GM10847 (cell line): ENCODE data around the gene TOR1AIP1.

ENCODE experiments used
- POLR2A ChIP-seq: IDR thresholded peaks from 2 replicates; pipeline ENCODE4 v1.6.1; 2011; ENCODE audit not compliant: insufficient read length; ENCODE audit errors: extremely low read depth

The TOR1AIP1 gene

DNA sequence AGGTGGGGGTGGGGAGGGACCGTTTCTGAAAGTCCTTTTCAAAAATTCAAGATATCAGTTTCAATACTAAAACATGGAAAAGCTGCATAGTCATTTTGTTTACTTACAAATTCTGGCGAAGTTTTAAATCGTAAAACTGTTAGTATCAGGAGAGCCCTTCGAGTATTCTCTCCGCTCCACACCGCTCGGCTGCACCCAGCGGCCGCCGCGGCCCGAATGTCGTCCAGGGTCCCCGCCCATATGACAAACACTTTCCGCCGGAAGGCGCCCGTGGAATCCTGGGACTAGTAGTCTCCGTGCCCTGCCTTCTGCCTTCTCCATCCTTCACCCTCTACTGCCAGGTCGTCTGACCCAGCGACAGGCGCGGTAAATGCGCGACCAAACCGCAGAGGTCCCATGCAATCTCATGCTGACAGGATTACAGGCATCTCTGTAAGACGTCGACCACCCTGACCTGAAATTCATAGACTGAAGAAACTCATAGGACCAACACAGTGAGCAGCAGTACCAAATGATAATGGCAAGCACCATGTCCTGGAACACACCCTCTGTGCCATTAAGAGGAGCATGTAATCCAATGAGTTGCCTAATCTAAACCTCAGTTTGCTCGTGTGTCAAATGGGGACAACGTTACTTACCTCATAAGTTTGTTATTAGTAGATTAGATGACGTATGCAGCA, 4.4 kb upstream of the TOR1AIP1 start, which contains the start of gene TOR1AIP2:
Gene TOR1AIP2, minus strand, starts transcription at position 218 of the 680 bp plus-strand sequence. CDS start 25,138 bp downstream, outside the sequence.
- peak; percentile 95 for TF ChIP-seq POLR2A

GRCh38 chr1:179879797-179880196, 2.3 kb upstream of the TOR1AIP1 start:
- no peak for TF ChIP-seq POLR2A

- no peak for TF ChIP-seq POLR2A
Measured at GRCh38 chr1:179881642-179882252, 338 bp upstream of the TOR1AIP1 start.

DNA sequence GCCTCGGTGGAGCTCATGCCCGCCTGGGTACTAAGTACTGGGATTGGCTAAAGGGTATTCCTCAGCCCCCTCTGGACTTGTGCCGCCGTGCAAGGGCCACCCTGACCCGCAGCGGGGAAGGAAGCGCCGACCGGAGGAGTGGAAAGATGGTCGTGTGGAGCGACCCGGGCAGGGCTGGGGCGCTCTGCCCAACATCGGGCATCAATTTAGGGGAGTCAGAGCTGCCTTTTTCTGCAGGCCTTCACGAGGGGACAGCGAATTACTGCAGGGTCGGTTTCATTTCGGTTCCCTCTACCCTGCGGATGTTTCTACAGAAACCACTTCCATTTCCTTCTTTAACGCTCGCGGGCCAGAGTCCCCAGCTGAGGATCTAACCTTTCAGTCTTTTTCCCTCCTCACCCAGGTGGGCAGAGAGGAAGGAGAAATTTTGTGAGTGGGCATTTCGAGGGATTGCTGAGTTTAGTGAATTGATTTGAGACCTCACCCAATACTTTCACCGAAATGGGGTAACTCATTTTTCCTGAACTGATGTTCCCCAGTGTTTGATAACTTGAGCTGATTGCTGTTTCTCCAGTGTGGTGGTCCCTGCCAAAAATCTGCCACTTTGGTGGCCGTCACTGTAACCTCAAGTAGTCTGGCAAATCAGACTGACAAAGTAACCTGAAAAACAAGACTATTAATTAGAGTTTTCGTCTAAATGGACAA, 1.1 kb downstream of the TOR1AIP1 start:
- no peak for TF ChIP-seq POLR2A

- no peak for TF ChIP-seq POLR2A
Measured at GRCh38 chr1:179883745-179884138, 1.7 kb downstream of the TOR1AIP1 start.

GRCh38 chr1:179888071-179888470, 6.0 kb downstream of the TOR1AIP1 start:
- TF ChIP-seq POLR2A: no peak

GRCh38 chr1:179889589-179889988, 7.5 kb downstream of the TOR1AIP1 start:
- TF ChIP-seq POLR2A: no peak

DNA sequence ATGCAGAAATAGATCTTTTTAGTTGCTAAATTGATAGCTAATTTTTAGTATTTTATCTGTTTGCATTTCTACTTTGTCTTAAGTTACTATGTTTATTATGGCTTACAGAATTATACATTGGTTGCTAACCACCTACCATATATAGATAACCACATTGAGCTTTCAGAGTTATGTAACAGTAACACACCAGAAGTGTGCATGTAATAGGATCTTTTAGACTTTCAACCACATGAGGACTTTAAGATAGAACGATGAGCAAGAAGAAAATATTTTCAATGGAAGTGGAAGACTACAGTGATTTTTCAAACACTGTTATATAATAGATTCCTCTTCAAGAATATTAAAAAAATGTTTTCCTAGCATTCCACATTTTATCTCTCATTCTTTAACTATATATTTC, 28.8 kb downstream of the TOR1AIP1 start:
- TF ChIP-seq POLR2A: no peak

DNA sequence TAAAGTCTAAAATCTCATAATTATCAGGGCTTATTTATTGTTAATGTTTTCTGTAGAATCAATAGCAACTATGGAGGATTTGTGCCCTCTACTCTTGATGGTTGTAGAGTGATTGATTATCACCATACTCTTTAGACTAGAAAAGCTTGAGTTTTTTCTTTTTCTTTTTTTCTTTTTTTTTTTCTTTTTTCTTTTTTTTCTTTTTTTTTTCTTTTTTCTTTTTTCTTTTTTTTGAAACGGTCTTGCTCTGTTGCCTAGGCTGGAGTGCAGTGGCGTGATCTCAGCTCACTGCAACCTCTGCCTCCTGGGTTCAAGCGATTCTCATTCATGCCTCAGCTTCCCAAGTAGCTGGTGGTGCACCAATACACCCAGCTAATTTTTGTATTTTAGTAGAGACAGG, 29.7 kb downstream of the TOR1AIP1 start:
- no peak for TF ChIP-seq POLR2A

DNA sequence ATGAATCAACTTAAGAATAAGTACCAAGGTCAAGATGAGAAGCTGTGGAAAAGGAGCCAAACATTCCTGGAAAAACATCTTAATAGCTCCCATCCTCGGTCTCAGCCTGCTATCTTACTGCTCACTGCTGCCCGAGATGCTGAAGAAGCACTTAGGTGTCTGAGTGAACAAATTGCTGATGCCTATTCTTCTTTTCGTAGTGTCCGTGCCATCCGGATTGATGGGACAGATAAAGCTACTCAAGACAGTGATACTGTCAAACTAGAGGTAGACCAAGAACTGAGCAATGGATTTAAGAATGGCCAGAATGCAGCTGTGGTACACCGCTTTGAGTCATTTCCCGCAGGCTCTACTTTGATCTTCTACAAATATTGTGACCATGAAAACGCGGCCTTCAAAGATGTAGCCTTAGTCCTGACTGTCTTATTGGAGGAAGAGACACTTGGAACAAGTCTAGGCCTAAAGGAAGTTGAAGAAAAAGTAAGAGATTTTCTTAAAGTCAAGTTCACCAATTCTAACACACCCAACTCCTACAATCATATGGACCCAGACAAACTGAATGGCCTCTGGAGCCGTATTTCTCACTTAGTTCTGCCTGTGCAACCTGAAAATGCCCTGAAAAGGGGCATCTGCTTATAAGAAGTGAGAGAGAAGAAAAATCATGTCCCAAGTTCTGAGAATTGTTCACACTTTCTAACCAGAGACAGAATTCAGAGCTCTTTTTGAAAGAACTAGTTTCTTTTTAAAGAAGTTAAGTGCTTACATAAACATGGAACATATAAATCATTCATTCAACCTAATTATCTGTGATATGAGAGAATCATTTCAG, 35.7 kb downstream of the TOR1AIP1 start:
- no peak for TF ChIP-seq POLR2A

DNA sequence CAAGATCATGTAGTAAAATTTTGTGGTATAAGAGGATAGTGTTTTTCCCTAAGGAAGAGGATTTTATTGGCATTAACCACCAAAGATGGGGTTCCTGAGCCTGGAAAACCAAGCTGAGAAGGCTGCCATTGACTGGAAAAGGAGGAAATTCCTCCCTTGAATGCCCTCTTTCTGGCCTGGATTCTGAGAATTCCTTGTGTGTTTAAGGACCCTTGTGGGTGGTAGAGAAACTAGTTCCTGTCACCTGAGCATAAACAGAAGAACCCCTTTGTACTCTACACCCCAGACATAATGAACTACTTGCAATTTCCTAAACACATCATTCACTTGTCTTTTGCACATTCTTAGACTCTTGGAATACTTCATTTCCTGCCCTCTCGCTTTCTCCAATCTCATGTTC, 39.4 kb downstream of the TOR1AIP1 start:
- TF ChIP-seq POLR2A: no peak

DNA sequence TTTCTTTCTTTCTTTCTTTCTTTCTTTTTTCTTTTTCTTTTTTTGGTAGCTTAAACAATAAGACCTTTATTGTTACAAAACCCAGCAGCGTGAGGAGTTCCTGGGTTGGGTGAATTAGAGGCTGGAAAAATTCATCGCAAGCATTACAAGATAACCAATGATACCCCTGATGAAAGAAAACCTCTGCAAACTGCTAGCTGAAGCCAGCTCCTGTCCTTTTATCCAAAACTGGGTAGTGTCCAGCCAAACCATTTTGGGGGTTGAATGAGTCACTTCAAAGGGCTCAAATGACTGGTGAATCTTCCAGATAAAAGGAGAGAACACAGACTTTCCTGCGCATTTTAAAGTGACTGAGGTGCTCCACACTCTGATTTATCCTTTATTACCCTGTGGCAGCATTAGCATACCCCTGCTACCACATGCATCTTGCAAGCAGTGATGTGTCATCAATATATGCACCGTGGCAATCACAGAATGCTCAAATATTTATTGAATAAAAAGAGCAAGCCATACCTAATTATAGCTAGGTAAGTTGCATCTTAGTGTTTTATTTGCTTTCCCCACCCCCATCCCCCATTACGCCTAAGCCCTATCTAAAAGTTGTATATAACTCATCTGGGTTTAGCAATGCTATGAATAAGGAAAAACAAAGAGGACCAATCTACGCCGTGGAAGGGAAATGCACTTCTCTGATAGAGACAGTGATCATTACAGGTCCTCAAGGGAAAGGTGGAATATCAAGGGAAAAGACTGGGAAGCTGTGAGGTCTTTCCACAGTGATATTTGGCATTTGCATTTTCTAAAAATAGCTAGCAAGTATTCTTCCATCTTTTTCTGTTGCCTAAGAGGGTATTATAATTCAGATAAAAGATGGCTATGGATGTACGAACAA, 40.1 kb downstream of the TOR1AIP1 start:
- TF ChIP-seq POLR2A: no peak

GRCh38 chr1:179923029-179923428, 40.9 kb downstream of the TOR1AIP1 start:
- TF ChIP-seq POLR2A: no peak

- no peak for TF ChIP-seq POLR2A
Measured at GRCh38 chr1:179924268-179924667, 42.2 kb downstream of the TOR1AIP1 start.
